Posterior vena cava (tissue), 2 donors: ENCODE results near the gene SIM1. TPM values are rescaled to one million over a fixed set of nuclear protein-coding genes. Genes with fewer than 3 reads are reported as not detected.

Experiments
- DNase-seq: peaks from one replicate; pipeline ENCODE4 v3.0.0-alpha.2; 2020; ENCODE audit warnings: low spot score
- intact Hi-C, 2 donors: fragments of 100-400 bp; cut with DNase I; formaldehyde crosslinking; loops; one replicate each; pipeline versions ENCODE4 v1.14.1 to v1.14.2; 2022 to 2023
- total RNA-seq, 2 donors: library from RNA; stranded (reverse); fragmentation: NEBNext Ultra II Directional; extraction: Animal tissue kit (Norgen Biotek cat#: 25700); gene quantifications; one replicate each; pipeline ENCODE4 v1.2.1, GENCODE V29; 2021
- donor health status: DM: yes; HTN: yes; CAD: no.
- donor health status: DM: yes; HTN: yes; CAD: no.

Gene SIM1
- total RNA-seq, 2 donors from 2014 or later: not detected

DNA sequence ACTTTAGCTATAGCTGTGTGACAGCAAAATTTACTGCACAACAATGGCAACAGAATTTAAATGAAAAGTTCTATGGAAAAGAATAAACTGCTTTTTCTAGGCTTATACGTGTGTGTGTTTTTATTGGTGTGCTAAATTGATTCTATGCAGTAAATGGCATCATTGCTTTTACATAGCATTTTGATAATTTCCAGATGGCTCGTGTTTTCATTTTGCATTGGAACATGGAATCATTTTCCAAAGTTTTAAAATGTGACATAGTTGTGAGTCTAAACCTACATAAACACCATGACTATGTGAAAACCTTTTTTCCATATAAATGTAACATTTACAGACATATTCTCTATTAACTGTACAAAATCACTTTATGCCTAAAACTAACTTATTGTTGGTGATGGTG, 127.8 kb downstream of the SIM1 start:
- DNase-seq: no peak
- intact Hi-C loops: no loop called here

DNA sequence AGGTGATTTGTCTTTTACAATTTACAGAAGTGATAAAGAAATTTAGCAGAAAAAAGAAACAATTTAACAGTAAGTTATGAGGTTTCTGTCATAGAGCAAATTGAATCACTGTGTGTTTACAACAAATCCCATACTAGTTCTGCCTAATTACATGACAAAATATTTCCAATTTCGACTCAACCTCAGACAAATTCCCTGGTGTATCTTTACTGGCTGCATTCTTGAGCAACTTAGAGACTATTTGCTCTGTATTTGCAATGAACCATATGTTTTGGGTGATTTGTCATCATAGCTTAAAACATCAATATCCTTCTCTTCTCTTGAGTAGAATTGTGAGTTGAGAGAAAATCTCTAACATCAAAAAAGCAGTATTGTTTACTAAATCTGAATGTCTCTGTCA, 128.7 kb downstream of the SIM1 start:
- intact Hi-C loops: no loop called here

More for the DNA sequence above, 128.7 kb downstream of the SIM1 start:
- no peak for DNase-seq
